ENCODE data around the gene ASPSCR1. TPM values are rescaled to one million over a fixed set of nuclear protein-coding genes. Genes with fewer than 3 reads are reported as not detected.
A peak's percentile ranks its signal among the peaks of the same experiment; 100 is the strongest.

The ASPSCR1 gene
- total and polyA plus RNA-seq, 2 of the 13 experiments (the other 11 are each of a cell fraction or from before 2014, with no cell fraction given), result 274 to 314 TPM

DNA sequence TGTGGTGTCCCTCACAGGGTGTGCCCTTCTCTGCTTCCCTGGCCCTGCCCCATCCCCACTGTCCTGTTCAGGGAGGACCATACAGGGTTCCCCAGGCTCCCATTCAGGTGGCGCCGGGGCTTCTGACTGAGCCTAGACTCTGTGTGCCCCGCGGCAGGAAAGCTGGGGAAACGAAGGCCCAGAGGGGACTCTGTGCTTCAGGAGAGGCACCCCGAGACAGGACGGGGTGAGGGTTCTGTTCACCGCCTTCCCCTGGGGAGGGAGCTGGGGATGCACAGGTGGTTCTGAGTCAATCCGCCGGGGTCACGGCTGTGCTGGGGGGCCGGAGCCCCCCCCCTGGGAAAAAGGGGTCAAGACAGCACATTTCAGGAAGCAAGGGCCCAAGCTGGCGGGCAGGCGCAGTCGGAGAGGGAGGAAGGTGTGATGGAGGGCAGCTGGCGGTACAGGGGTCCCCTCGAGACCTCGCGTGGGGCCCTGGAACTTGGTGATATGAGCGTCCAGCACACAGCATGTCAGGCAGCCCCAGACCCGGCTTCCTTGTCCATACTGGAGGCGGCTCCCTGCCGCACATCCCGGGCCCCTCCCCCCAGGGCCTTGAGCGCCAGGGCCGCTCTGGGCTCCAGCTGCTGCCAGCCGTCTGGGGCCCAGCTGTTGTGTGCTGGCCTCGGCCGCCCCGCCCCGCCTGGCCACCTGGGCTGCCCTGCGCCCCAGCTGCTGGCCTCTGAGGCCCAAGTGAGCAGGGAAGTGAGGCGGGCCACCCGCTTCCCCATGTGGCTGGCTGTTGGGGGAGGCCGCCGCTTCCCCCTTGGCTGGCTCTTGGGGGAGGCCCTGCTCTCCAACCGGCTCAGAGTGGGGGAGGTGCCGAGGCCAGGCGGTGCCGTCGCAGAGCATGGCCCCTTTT is 10.8 kb upstream of the ASPSCR1 start (continued):
- TF ChIP-seq, protein P1, sequence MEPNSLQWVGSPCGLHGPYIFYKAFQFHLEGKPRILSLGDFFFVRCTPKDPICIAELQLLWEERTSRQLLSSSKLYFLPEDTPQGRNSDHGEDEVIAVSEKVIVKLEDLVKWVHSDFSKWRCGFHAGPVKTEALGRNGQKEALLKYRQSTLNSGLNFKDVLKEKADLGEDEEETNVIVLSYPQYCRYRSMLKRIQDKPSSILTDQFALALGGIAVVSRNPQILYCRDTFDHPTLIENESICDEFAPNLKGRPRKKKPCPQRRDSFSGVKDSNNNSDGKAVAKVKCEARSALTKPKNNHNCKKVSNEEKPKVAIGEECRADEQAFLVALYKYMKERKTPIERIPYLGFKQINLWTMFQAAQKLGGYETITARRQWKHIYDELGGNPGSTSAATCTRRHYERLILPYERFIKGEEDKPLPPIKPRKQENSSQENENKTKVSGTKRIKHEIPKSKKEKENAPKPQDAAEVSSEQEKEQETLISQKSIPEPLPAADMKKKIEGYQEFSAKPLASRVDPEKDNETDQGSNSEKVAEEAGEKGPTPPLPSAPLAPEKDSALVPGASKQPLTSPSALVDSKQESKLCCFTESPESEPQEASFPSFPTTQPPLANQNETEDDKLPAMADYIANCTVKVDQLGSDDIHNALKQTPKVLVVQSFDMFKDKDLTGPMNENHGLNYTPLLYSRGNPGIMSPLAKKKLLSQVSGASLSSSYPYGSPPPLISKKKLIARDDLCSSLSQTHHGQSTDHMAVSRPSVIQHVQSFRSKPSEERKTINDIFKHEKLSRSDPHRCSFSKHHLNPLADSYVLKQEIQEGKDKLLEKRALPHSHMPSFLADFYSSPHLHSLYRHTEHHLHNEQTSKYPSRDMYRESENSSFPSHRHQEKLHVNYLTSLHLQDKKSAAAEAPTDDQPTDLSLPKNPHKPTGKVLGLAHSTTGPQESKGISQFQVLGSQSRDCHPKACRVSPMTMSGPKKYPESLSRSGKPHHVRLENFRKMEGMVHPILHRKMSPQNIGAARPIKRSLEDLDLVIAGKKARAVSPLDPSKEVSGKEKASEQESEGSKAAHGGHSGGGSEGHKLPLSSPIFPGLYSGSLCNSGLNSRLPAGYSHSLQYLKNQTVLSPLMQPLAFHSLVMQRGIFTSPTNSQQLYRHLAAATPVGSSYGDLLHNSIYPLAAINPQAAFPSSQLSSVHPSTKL (CRISPR knock-in tag; IDR thresholded peaks at IDR 0.05), result peak; percentile 88
- TF ChIP-seq, protein P2, sequence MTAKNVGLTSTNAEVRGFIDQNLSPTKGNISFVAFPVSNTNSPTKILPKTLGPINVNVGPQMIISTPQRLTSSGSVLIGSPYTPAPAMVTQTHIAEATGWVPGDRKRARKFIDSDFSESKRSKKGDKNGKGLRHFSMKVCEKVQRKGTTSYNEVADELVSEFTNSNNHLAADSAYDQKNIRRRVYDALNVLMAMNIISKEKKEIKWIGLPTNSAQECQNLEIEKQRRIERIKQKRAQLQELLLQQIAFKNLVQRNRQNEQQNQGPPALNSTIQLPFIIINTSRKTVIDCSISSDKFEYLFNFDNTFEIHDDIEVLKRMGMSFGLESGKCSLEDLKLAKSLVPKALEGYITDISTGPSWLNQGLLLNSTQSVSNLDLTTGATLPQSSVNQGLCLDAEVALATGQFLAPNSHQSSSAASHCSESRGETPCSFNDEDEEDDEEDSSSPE (CRISPR knock-in tag; IDR thresholded peaks at IDR 0.05), result peak; percentile 74
- TF ChIP-seq HNRNPLL (IDR thresholded peaks at IDR 0.05; ENCODE audit: low read depth, low read length, poor library complexity, severe bottlenecking) (no peak), HNRNPL (IDR thresholded peaks at IDR 0.05; ENCODE audit: low read depth, low read length) (peak; percentile 92), ZNF788 (CRISPR knock-in tag; IDR thresholded peaks at IDR 0.05; ENCODE audit: borderline replicate concordance) (peak; percentile 92; the same call in 1 of the 2 replicates), RBFOX2 (IDR thresholded peaks at IDR 0.05; ENCODE audit: low read depth, low read length) (peak; percentile 97), ZNF263 (CRISPR knock-in tag; IDR thresholded peaks at IDR 0.05) (no peak), POLR2AphosphoS2 (IDR thresholded peaks at IDR 0.05; ENCODE audit: low read depth, low read length) (no peak)
- TF ChIP-seq, protein P3, sequence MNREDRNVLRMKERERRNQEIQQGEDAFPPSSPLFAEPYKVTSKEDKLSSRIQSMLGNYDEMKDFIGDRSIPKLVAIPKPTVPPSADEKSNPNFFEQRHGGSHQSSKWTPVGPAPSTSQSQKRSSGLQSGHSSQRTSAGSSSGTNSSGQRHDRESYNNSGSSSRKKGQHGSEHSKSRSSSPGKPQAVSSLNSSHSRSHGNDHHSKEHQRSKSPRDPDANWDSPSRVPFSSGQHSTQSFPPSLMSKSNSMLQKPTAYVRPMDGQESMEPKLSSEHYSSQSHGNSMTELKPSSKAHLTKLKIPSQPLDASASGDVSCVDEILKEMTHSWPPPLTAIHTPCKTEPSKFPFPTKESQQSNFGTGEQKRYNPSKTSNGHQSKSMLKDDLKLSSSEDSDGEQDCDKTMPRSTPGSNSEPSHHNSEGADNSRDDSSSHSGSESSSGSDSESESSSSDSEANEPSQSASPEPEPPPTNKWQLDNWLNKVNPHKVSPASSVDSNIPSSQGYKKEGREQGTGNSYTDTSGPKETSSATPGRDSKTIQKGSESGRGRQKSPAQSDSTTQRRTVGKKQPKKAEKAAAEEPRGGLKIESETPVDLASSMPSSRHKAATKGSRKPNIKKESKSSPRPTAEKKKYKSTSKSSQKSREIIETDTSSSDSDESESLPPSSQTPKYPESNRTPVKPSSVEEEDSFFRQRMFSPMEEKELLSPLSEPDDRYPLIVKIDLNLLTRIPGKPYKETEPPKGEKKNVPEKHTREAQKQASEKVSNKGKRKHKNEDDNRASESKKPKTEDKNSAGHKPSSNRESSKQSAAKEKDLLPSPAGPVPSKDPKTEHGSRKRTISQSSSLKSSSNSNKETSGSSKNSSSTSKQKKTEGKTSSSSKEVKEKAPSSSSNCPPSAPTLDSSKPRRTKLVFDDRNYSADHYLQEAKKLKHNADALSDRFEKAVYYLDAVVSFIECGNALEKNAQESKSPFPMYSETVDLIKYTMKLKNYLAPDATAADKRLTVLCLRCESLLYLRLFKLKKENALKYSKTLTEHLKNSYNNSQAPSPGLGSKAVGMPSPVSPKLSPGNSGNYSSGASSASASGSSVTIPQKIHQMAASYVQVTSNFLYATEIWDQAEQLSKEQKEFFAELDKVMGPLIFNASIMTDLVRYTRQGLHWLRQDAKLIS (CRISPR knock-in tag; IDR thresholded peaks at IDR 0.05), result peak; percentile 92; the same call in 1 of the 2 replicates
- TF ChIP-seq, protein P4, sequence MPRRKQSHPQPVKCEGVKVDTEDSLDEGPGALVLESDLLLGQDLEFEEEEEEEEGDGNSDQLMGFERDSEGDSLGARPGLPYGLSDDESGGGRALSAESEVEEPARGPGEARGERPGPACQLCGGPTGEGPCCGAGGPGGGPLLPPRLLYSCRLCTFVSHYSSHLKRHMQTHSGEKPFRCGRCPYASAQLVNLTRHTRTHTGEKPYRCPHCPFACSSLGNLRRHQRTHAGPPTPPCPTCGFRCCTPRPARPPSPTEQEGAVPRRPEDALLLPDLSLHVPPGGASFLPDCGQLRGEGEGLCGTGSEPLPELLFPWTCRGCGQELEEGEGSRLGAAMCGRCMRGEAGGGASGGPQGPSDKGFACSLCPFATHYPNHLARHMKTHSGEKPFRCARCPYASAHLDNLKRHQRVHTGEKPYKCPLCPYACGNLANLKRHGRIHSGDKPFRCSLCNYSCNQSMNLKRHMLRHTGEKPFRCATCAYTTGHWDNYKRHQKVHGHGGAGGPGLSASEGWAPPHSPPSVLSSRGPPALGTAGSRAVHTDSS (CRISPR knock-in tag; conservative IDR thresholded peaks at IDR 0.05), result no peak
- TF ChIP-seq, protein P5, sequence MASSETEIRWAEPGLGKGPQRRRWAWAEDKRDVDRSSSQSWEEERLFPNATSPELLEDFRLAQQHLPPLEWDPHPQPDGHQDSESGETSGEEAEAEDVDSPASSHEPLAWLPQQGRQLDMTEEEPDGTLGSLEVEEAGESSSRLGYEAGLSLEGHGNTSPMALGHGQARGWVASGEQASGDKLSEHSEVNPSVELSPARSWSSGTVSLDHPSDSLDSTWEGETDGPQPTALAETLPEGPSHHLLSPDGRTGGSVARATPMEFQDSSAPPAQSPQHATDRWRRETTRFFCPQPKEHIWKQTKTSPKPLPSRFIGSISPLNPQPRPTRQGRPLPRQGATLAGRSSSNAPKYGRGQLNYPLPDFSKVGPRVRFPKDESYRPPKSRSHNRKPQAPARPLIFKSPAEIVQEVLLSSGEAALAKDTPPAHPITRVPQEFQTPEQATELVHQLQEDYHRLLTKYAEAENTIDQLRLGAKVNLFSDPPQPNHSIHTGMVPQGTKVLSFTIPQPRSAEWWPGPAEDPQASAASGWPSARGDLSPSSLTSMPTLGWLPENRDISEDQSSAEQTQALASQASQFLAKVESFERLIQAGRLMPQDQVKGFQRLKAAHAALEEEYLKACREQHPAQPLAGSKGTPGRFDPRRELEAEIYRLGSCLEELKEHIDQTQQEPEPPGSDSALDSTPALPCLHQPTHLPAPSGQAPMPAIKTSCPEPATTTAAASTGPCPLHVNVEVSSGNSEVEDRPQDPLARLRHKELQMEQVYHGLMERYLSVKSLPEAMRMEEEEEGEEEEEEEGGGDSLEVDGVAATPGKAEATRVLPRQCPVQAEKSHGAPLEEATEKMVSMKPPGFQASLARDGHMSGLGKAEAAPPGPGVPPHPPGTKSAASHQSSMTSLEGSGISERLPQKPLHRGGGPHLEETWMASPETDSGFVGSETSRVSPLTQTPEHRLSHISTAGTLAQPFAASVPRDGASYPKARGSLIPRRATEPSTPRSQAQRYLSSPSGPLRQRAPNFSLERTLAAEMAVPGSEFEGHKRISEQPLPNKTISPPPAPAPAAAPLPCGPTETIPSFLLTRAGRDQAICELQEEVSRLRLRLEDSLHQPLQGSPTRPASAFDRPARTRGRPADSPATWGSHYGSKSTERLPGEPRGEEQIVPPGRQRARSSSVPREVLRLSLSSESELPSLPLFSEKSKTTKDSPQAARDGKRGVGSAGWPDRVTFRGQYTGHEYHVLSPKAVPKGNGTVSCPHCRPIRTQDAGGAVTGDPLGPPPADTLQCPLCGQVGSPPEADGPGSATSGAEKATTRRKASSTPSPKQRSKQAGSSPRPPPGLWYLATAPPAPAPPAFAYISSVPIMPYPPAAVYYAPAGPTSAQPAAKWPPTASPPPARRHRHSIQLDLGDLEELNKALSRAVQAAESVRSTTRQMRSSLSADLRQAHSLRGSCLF (CRISPR knock-in tag; IDR thresholded peaks at IDR 0.05; ENCODE audit: borderline replicate concordance), result no peak
